ENCODE results near the gene CDH23.

Gene CDH23

GRCh38 chr10:71790749-71791440 lies 394.2 kb downstream of the CDH23 start:
- no peak for DNase-seq

GRCh38 chr10:71795248-71795647 lies 398.5 kb downstream of the CDH23 start:
- DNase-seq = no peak

- DNase-seq = no peak
Measured at GRCh38 chr10:71796749-71797405, 400.2 kb downstream of the CDH23 start.

- no peak for DNase-seq
Measured at GRCh38 chr10:71797533-71798307, 401.0 kb downstream of the CDH23 start.

- DNase-seq = no peak
Measured at GRCh38 chr10:71798308-71798624, 401.5 kb downstream of the CDH23 start.

- DNase-seq = no peak
Measured at GRCh38 chr10:71799112-71799511, 402.4 kb downstream of the CDH23 start.

- no peak for DNase-seq
Measured at GRCh38 chr10:71799608-71800453, 403.1 kb downstream of the CDH23 start.

- DNase-seq = no peak
Measured at GRCh38 chr10:71801361-71801760, 404.6 kb downstream of the CDH23 start.

- DNase-seq = no peak
Measured at GRCh38 chr10:71802235-71802634, 405.5 kb downstream of the CDH23 start.

GRCh38 chr10:71802715-71803488 lies 406.2 kb downstream of the CDH23 start:
- no peak for DNase-seq

- DNase-seq = no peak
Measured at GRCh38 chr10:71804077-71804476, 407.4 kb downstream of the CDH23 start.

GRCh38 chr10:71805776-71806703 lies 409.3 kb downstream of the CDH23 start:
- peak; percentile 74 for DNase-seq

- no peak for DNase-seq
Measured at GRCh38 chr10:71806704-71807556, 410.2 kb downstream of the CDH23 start.

GRCh38 chr10:71807557-71808510 lies 411.1 kb downstream of the CDH23 start:
- DNase-seq = no peak

GRCh38 chr10:71809628-71810027 lies 412.9 kb downstream of the CDH23 start:
- DNase-seq = no peak

- no peak for DNase-seq
Measured at GRCh38 chr10:71810048-71810750, 413.5 kb downstream of the CDH23 start.

- DNase-seq = no peak
Measured at GRCh38 chr10:71811351-71811750, 414.6 kb downstream of the CDH23 start.
